HFFc6 (cell line): ENCODE results near the gene IYD. TPM values are rescaled to one million over a fixed set of nuclear protein-coding genes. Genes with fewer than 3 reads are reported as not detected.

Experiments used
- total RNA-seq, 6 experiments: library from RNA; stranded (reverse); fragmentation: NEBNext Ultra II Directional; extraction: Animal tissue kit (Norgen Biotek cat#: 25700); gene quantifications; 2 replicates in 1 of 6; 3 replicates in 5 of 6; pipeline ENCODE4 v1.2.3, GENCODE V29; 2021

Gene IYD
- total RNA-seq, 6 experiments from 2014 or later, result not detected

Other genes with a start within 250 kb of the IYD start
- gene PPP1R14C, start 226.0 kb upstream of the IYD start, total RNA-seq, result under 1 TPM in 1 of 6 experiments, not detected in 5; 0.17 TPM
- gene PLEKHG1, start 230.9 kb downstream of the IYD start, total RNA-seq, result under 1 TPM in 1 of 6 experiments, not detected in 5; 0.07 TPM